ENCODE data around the gene TTLL11. TPM values are rescaled to one million over a fixed set of nuclear protein-coding genes. Genes with fewer than 3 reads are reported as not detected.

Gene TTLL11
- total RNA-seq, 4 donors from 2014 or later = 7.9 to 14.4 (median 9.7) TPM

DNA sequence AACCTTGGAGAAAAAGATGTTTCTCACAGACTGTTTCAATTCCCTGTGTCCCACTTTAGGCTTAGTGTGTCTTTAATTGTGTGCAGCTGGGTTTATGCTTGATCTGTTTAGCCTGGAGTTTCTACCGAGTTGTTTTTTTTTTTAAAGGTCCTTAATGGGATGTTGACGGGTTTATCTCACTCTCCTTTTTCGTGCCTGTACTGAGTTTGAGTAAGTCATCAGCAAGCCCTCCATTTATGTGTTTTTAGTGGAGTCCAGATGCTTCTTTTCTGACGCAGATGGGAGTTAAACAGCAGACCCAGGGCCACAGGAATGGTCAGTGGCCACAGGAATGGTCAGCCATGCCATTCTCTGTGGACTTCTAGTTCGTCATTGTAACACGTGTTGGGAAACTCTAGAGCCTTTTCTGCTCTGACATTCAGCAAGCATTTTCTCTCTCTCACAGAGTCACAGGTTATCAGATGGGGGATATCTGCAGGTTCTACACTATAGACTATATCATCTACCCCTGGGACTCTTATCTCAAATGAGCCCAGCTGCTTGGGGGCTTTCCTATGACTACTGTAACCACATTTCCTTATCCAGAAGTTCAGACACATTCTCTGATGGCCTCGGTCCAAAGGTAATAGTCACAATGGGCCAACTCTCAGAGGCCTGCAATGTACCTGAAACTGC lies 190.5 kb downstream of the TTLL11 start:
- Histone ChIP-seq H3K4me1 (no peaks in the 10 kb centered on the region), H3K27me3 (no peaks in the 10 kb centered on the region), H3K27ac (no peak overlapping the region), H3K4me3 (replicated peaks in 1 of 3) (no peak overlapping the region), H3K36me3 (no peaks in the 10 kb centered on the region), H3K9me3 (no peaks in the 10 kb centered on the region)
- intact Hi-C loops (cut with DNase I) = no loop called here
- TF ChIP-seq, protein P1, sequence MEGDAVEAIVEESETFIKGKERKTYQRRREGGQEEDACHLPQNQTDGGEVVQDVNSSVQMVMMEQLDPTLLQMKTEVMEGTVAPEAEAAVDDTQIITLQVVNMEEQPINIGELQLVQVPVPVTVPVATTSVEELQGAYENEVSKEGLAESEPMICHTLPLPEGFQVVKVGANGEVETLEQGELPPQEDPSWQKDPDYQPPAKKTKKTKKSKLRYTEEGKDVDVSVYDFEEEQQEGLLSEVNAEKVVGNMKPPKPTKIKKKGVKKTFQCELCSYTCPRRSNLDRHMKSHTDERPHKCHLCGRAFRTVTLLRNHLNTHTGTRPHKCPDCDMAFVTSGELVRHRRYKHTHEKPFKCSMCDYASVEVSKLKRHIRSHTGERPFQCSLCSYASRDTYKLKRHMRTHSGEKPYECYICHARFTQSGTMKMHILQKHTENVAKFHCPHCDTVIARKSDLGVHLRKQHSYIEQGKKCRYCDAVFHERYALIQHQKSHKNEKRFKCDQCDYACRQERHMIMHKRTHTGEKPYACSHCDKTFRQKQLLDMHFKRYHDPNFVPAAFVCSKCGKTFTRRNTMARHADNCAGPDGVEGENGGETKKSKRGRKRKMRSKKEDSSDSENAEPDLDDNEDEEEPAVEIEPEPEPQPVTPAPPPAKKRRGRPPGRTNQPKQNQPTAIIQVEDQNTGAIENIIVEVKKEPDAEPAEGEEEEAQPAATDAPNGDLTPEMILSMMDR (IDR thresholded peaks at IDR 0.05) = no peak
- TF ChIP-seq POLR2A (IDR thresholded peaks at IDR 0.05) = no peak
- DNase-seq = no peak
- 46 to 49% methylated on average over 7 of the region's 7 CpGs for WGBS, 2 donors

DNA sequence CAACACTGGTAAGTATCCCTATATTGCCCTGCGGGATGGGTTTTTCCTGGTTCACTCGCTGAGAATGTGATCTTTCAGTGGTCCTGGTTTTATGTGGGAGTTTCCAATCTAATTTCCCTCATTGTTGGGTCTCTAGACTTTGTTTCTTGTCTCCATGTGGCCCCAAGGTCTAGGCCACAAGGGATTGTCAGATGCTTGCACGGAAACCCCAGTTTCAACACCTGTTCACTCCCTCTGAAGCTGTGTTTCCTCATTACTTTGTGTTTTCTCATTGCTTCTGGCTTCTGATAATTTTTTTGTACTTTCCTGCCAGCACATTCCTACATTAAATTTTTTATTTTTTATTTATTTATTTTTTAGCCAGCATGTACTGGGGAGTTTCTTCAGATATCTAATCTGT lies 191.5 kb downstream of the TTLL11 start:
- Histone ChIP-seq H3K9me3 (no peaks in the 10 kb centered on the region), H3K27me3 (no peaks in the 10 kb centered on the region), H3K4me3 (replicated peaks in 1 of 3) (no peak overlapping the region), H3K27ac (no peak overlapping the region), H3K4me1 (no peaks in the 10 kb centered on the region), H3K36me3 (no peaks in the 10 kb centered on the region)
- intact Hi-C loops (cut with DNase I) = no loop called here
- TF ChIP-seq, protein P1 (IDR thresholded peaks at IDR 0.05) = no peak
- TF ChIP-seq POLR2A (IDR thresholded peaks at IDR 0.05) = no peak
- 97% methylated on average over 3 of the region's 3 CpGs for WGBS, 2 donors
- DNase-seq = no peak

DNA sequence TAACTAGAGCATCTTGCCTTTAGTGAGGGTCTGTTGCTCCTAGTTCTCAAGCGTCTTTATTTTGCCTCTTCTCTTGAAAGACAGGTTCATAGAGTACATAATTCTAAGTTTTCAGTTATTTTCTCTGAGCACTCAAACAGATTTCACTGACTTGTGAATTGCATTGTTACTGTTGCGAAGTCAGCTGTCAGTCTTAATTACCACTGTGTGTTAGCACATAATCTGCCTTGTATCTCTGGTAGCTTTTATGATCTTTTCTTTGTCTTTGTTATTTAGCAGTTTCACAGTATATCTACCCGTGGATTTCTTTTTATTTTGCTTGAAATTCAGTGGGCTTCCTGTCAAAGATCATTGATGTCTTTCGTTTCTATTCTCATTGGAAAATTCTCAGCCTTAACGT lies 192.9 kb downstream of the TTLL11 start:
- no peak overlapping the region for H3K4me3 ChIP-seq (replicated peaks in 1 of 3)
- H3K27me3 ChIP-seq = no peaks in the 10 kb centered on the region
- no peaks in the 10 kb centered on the region for H3K9me3 ChIP-seq
- H3K4me1 ChIP-seq = no peaks in the 10 kb centered on the region
- no peak for TF ChIP-seq POLR2A (IDR thresholded peaks at IDR 0.05)
- TF ChIP-seq, protein P1 (IDR thresholded peaks at IDR 0.05) = no peak
- WGBS, 2 donors = 76 to 97% methylated on average over 5 of the region's 5 CpGs
- H3K36me3 ChIP-seq = no peaks in the 10 kb centered on the region
- H3K27ac ChIP-seq = no peak overlapping the region
- intact Hi-C loops (cut with DNase I) = no loop called here
- no peak for DNase-seq

DNA sequence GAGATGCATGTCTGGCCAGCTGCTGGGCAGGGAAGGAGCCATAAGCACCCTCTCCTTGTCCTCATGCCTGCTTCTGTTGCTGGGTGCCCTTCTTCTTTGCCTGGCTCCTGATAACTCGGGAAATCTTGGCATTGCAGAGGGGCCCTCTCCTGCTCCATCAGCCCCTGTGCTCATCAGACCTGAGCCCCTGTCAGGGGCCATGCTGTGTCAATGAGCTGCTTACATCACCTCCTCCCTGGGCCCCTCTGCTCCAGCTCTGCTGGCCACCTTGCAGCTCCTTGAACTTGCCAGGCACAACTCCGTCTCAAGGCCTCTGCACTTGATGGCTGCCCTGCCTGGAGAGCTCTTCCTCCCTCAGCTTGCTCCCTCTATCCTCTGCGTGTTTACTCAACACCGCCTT lies 194.3 kb downstream of the TTLL11 start:
- no peaks in the 10 kb centered on the region for H3K4me1 ChIP-seq
- DNase-seq = no peak
- H3K36me3 ChIP-seq = no peaks in the 10 kb centered on the region
- WGBS, 2 donors = 84 to 89% methylated on average over 4 of the region's 4 CpGs
- H3K27me3 ChIP-seq = no peaks in the 10 kb centered on the region
- no peak overlapping the region for H3K4me3 ChIP-seq (replicated peaks in 1 of 3)
- no peak for TF ChIP-seq POLR2A (IDR thresholded peaks at IDR 0.05)
- TF ChIP-seq, protein P1 (IDR thresholded peaks at IDR 0.05) = no peak
- no peaks in the 10 kb centered on the region for H3K9me3 ChIP-seq
- no peak overlapping the region for H3K27ac ChIP-seq
- intact Hi-C loops (cut with DNase I) = loop anchor here (10.0 kb wide), 1 partner anchor 134 kb away; no protein-coding TSS in a partner anchor

DNA sequence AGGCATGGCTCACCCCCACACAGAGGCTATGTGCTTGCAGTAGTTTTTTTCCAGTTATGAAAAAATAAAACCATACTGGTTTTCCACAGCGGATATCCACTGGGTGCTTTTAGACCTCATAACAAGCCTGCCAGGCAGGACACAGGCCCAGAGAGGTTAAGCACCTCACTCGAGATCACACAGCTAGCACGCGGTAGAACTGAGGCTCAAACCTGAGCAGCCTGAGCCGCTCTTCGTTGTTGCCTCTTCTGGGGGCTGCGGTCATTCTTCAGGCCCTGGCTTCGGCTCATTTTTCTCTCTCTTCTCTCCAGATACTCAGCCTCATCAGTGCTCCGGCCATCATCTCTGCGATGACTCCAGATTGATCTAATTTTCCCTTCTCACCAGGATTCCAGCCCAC lies 196.0 kb downstream of the TTLL11 start:
- intact Hi-C loops (cut with DNase I) = loop anchor here (10.0 kb wide), 1 partner anchor 132 kb away; no protein-coding TSS in a partner anchor
- Histone ChIP-seq H3K4me1 (no peaks in the 10 kb centered on the region), H3K9me3 (no peaks in the 10 kb centered on the region), H3K27ac (no peak overlapping the region), H3K4me3 (replicated peaks in 1 of 3) (no peak overlapping the region), H3K27me3 (no peaks in the 10 kb centered on the region), H3K36me3 (no peaks in the 10 kb centered on the region)
- WGBS, 2 donors = 92 to 95% methylated on average over 10 of the region's 10 CpGs
- TF ChIP-seq, protein P1 (IDR thresholded peaks at IDR 0.05) = no peak
- no peak for TF ChIP-seq POLR2A (IDR thresholded peaks at IDR 0.05)
- DNase-seq = no peak
